PC-3 (cell line): ENCODE data around the gene MIPEP. TPM values are rescaled to one million over a fixed set of nuclear protein-coding genes. Genes with fewer than 3 reads are reported as not detected.

Source experiments
- ATAC-seq: fragments of 200-7000 bp; cut with Tn5 transposase; 2 replicates; pipeline ENCODE4 v1.9.1; 2020; ENCODE audit warnings: mild to moderate bottlenecking, moderate library complexity
- BruUV-seq: library from RNA; stranded (reverse); fragments of 400-500 nt; replicated peaks from 2 replicates; lab custom pipeline; 2021; lab: Mats Ljungman, UMichigan
- CTCF ChIA-PET: fragments of 300-600 bp; sonication (Branson Sonifier 250); formaldehyde crosslinking; loops from one replicate; lab custom pipeline; 2022; ENCODE audit warnings: antibody characterized with exemption; lab: Charles Lee
- POLR2A ChIA-PET: fragments of 300-600 bp; sonication (Branson Sonifier 250); formaldehyde crosslinking; loops from one replicate; lab custom pipeline; 2022; ENCODE audit warnings: antibody characterized with exemption; ENCODE audit not compliant: unreplicated experiment; lab: Charles Lee
- DNase-seq: peaks from one replicate; pipeline ENCODE4 v3.0.0-alpha.2; 2015
- H2AFZ ChIP-seq: fragments of 300-600 bp; sonication (generic); 2 replicates; pipeline ENCODE4 v1.6.0; 2016; ENCODE audit warnings: antibody characterized with exemption, low read length
- H3F3A ChIP-seq: fragments of 300-600 bp; sonication (generic); one replicate; pipeline ENCODE4 v1.6.0; 2017; ENCODE audit warnings: antibody characterized with exemption, low read length, control low read depth, mild to moderate bottlenecking; ENCODE audit not compliant: unreplicated experiment
- H3K27ac ChIP-seq: fragments of 300-600 bp; sonication (generic); 2 replicates; pipeline ENCODE4 v1.5.1; 2016; ENCODE audit warnings: mild to moderate bottlenecking, low read length
- H3K27me3 ChIP-seq: fragments of 300-600 bp; sonication (generic); 2 replicates; pipeline ENCODE4 v1.6.1; 2016; ENCODE audit warnings: low read length, mixed read lengths
- H3K36me3 ChIP-seq: fragments of 300-600 bp; sonication (generic); 2 replicates; pipeline ENCODE4 v1.6.1; 2016; ENCODE audit warnings: low read depth, mixed run types, low read length, mixed read lengths
- H3K4me1 ChIP-seq: fragments of 300-600 bp; sonication (generic); 2 replicates; pipeline ENCODE4 v1.5.1; 2016; ENCODE audit warnings: low read length; ENCODE audit not compliant: insufficient read depth
- H3K4me2 ChIP-seq: fragments of 300-600 bp; sonication (generic); 2 replicates; pipeline ENCODE4 v1.6.0; 2016; ENCODE audit warnings: low read length
- H3K4me3 ChIP-seq: fragments of 300-600 bp; sonication (generic); 2 replicates; pipeline ENCODE4 v1.5.1; 2016; ENCODE audit warnings: mild to moderate bottlenecking, low read length, mixed read lengths
- H3K79me2 ChIP-seq: fragments of 300-600 bp; sonication (generic); 2 replicates; pipeline ENCODE4 v1.6.1; 2017; ENCODE audit warnings: low read length, mixed read lengths
- H3K9ac ChIP-seq: fragments of 300-600 bp; sonication (generic); 2 replicates; pipeline ENCODE4 v1.6.0; 2016; ENCODE audit warnings: mild to moderate bottlenecking, low read length
- H3K9me2 ChIP-seq: fragments of 300-600 bp; sonication (generic); replicated peaks from 2 replicates; pipeline ENCODE4 v1.6.1; 2016; ENCODE audit warnings: mixed run types, low read length, mixed read lengths
- H3K9me3 ChIP-seq: fragments of 300-600 bp; sonication (generic); 2 replicates; pipeline ENCODE4 v1.6.1; 2016; ENCODE audit warnings: low read length, mixed read lengths
- H4K20me1 ChIP-seq: fragments of 300-600 bp; sonication (generic); 2 replicates; pipeline ENCODE4 v1.6.1; 2016; ENCODE audit warnings: low read length, mixed read lengths
- EZH2 ChIP-seq: fragments of 300-600 bp; sonication (generic); IDR thresholded peaks from one replicate; pipeline ENCODE4 v1.6.1; 2017; ENCODE audit warnings: antibody characterized with exemption, mild to moderate bottlenecking, low read length; ENCODE audit not compliant: unreplicated experiment
- EZH2phosphoT487 ChIP-seq: fragments of 300-600 bp; sonication (generic); IDR thresholded peaks from 2 replicates; pipeline ENCODE4 v1.6.1; 2018; ENCODE audit warnings: mild to moderate bottlenecking, antibody characterized with exemption, low read length, borderline replicate concordance
- intact Hi-C: fragments of 100-400 bp; cut with micrococcal nuclease; formaldehyde crosslinking; loops from 2 replicates; pipeline ENCODE4 v1.9.0; 2023
- total RNA-seq: library from RNA; depleted of rRNA; stranded (reverse); fragments of >200 nt; gene quantifications from 2 replicates; pipeline ENCODE4 v1.2.3, GENCODE V29; 2014
- TF ChIP-seq, protein P1 (sequence below): fragments of 300-600 bp; sonication (generic); conservative IDR thresholded peaks from 2 replicates; pipeline ENCODE4 v1.5.1; 2017; ENCODE audit warnings: antibody characterized with exemption, low read depth, mild to moderate bottlenecking, low read length

MIPEP gene
- total RNA-seq, 1 experiment from 2014 or later = 30.5 TPM

DNA sequence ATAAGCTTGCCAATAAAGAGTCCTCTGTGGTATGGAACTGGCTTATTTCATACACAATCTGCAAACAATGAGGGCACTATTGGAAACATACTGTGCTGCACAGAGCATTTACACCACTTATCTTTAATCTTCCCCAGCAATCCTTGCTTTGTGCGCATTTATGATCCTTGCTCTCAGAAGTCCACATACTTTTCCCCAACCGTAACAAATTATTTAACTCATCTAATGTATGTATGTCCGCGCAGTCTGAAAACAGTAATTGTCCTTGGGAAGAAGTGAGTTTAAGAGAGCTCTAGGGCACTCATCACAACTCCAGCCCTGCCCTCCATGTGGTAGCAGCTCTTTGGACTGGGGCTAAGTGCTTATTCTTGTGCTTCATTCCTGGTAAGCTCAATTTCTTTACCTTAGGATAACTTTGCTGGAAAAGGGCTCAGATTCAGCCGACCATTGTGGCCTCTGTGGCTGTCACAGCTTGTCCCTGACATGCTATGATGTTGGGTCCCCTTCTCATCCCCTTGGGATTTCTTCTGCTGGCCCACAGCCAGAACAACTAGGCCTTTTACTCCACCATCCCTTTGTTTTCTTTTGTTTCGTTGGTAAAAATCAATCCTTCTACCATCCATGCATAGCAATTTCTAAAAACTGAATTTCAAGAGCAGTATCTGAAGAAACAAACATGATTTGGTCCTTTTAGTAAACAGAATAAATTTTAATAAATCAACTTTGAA is 166.3 kb downstream of the MIPEP start:
- CTCF ChIA-PET = no interaction called here
- Histone ChIP-seq H2AFZ (no peak overlapping the region), H3K27ac (peak overlapping the region; percentile 49), H3K36me3 (no peaks in the 10 kb centered on the region), H3K4me1 (peaks cover 29% of the 10 kb centered on the region), H3K9ac (no peak overlapping the region), H3K9me3 (no peaks in the 10 kb centered on the region), H4K20me1 (no peaks in the 10 kb centered on the region), H3K27me3 (no peaks in the 10 kb centered on the region), H3K79me2 (no peaks in the 10 kb centered on the region), H3K9me2 (no peaks in the 10 kb centered on the region), H3K4me3 (no peak overlapping the region), H3K4me2 (no peak overlapping the region), H3F3A (no peaks in the 10 kb centered on the region)
- intact Hi-C loops = no loop called here
- TF ChIP-seq EZH2phosphoT487 = no peak
- TF ChIP-seq, protein P1, sequence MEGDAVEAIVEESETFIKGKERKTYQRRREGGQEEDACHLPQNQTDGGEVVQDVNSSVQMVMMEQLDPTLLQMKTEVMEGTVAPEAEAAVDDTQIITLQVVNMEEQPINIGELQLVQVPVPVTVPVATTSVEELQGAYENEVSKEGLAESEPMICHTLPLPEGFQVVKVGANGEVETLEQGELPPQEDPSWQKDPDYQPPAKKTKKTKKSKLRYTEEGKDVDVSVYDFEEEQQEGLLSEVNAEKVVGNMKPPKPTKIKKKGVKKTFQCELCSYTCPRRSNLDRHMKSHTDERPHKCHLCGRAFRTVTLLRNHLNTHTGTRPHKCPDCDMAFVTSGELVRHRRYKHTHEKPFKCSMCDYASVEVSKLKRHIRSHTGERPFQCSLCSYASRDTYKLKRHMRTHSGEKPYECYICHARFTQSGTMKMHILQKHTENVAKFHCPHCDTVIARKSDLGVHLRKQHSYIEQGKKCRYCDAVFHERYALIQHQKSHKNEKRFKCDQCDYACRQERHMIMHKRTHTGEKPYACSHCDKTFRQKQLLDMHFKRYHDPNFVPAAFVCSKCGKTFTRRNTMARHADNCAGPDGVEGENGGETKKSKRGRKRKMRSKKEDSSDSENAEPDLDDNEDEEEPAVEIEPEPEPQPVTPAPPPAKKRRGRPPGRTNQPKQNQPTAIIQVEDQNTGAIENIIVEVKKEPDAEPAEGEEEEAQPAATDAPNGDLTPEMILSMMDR = no peak
- no peak for TF ChIP-seq EZH2
- DNase-seq = no peak
- no peak for ATAC-seq
- POLR2A ChIA-PET = interaction anchor here (0.7 kb wide), 1 partner anchor 28 kb away, joined by 3 read pairs; no protein-coding TSS in a partner anchor
- BruUV-seq = no TSS peak

DNA sequence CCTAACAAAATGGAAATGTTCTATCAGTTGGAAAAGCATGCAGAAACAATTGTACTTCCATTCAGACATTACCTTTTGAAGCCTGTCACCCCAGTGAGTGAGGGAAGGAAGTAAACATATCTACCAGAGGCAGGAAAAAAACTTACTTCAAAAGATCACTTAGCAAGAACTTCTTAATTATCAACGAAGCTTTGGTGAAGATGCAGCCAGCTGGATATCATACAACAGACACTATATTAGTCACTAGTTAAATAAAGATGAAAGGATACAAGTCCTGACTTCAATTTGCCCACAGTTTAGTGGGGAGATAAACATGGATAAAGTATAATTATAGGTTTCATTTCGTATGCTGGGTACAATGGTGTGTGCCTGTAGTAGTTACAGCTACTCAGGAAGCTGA is 170.2 kb downstream of the MIPEP start:
- POLR2A ChIA-PET = interaction anchor here (0.6 kb wide), 1 partner anchor 29 kb away, joined by 3 read pairs; no protein-coding TSS in a partner anchor
- no peaks in the 10 kb centered on the region for H3K79me2 ChIP-seq
- H3F3A ChIP-seq = no peaks in the 10 kb centered on the region
- no peaks in the 10 kb centered on the region for H4K20me1 ChIP-seq
- CTCF ChIA-PET = interaction anchor here (0.7 kb wide), 1 partner anchor 171 kb away, joined by 4 read pairs; no protein-coding TSS in a partner anchor
- no peak overlapping the region for H3K4me3 ChIP-seq
- H3K4me2 ChIP-seq = peak overlapping the region; percentile 4; the same call in 1 of the 2 replicates
- DNase-seq (peak; percentile 29), ATAC-seq (no peak)
- H3K4me1 ChIP-seq = peaks cover 36% of the 10 kb centered on the region
- no peaks in the 10 kb centered on the region for H3K36me3 ChIP-seq
- H3K27ac ChIP-seq = peak overlapping the region; percentile 9; the same call in 1 of the 2 replicates
- no peaks in the 10 kb centered on the region for H3K9me2 ChIP-seq
- H3K9me3 ChIP-seq = no peaks in the 10 kb centered on the region
- intact Hi-C loops = loop anchor here (2.0 to 5.0 kb wide), 2 partner anchors 33 to 76 kb away; no protein-coding TSS in a partner anchor
- no TSS peak for BruUV-seq
- no peak overlapping the region for H3K9ac ChIP-seq
- TF ChIP-seq, protein P1 = no peak
- no peak for TF ChIP-seq EZH2phosphoT487
- no peak for TF ChIP-seq EZH2
- H2AFZ ChIP-seq = no peak overlapping the region
- no peaks in the 10 kb centered on the region for H3K27me3 ChIP-seq

DNA sequence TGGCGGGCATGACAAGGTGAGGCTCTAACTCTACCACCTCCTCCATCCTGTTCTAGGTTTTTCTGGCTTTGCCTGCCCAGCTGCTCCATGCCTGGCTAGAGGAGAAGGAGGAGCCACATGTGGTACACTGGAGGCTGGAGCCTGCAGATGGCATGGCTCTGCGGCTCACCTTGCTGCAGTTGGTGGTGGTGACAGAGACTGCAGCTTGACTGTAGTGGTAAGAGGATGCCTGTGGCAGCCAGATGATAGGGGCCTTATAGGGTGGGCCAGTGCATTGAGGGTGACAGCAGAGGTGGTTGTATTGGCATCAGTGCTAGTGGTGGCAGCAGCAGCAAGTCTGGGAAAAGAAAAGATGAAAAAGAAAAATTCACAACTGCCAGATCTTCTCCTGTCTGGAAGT is 172.8 kb downstream of the MIPEP start:
- H3K4me3 ChIP-seq = peak overlapping the region; percentile 60
- CTCF ChIA-PET = no interaction called here
- H3K36me3 ChIP-seq = no peaks in the 10 kb centered on the region
- intact Hi-C loops = loop anchor here (5.0 kb wide), 1 partner anchor 36 kb away; no protein-coding TSS in a partner anchor
- TF ChIP-seq EZH2 (no peak), EZH2phosphoT487 (no peak)
- TF ChIP-seq, protein P1 = no peak
- peak overlapping the region; percentile 59 for H3K4me2 ChIP-seq
- no peaks in the 10 kb centered on the region for H4K20me1 ChIP-seq
- ATAC-seq (peak; percentile 31), DNase-seq (peak; percentile 14)
- POLR2A ChIA-PET = no interaction called here
- no peaks in the 10 kb centered on the region for H3F3A ChIP-seq
- H3K9ac ChIP-seq = peak overlapping the region; percentile 66
- peak overlapping the region; percentile 53 for H2AFZ ChIP-seq
- H3K9me2 ChIP-seq = no peaks in the 10 kb centered on the region
- H3K27me3 ChIP-seq = no peaks in the 10 kb centered on the region
- no TSS peak for BruUV-seq
- H3K4me1 ChIP-seq = peaks cover 23% of the 10 kb centered on the region
- H3K9me3 ChIP-seq = no peaks in the 10 kb centered on the region
- H3K27ac ChIP-seq = peak overlapping the region; percentile 30; the same call in 1 of the 2 replicates
- H3K79me2 ChIP-seq = no peaks in the 10 kb centered on the region
